SH-SY5Y (cell line): Measurements from ENCODE around the gene PASK.

Source experiments
- GATA2 ChIP-seq: IDR thresholded peaks from 2 replicates; pipeline ENCODE4 v1.6.1; 2011; ENCODE audit warnings: mild to moderate bottlenecking, low read depth, low read length
- GATA3 ChIP-seq: IDR thresholded peaks from 2 replicates; pipeline ENCODE4 v1.6.1; 2011; ENCODE audit warnings: low read depth, mild to moderate bottlenecking, low read length, moderate library complexity

DNA sequence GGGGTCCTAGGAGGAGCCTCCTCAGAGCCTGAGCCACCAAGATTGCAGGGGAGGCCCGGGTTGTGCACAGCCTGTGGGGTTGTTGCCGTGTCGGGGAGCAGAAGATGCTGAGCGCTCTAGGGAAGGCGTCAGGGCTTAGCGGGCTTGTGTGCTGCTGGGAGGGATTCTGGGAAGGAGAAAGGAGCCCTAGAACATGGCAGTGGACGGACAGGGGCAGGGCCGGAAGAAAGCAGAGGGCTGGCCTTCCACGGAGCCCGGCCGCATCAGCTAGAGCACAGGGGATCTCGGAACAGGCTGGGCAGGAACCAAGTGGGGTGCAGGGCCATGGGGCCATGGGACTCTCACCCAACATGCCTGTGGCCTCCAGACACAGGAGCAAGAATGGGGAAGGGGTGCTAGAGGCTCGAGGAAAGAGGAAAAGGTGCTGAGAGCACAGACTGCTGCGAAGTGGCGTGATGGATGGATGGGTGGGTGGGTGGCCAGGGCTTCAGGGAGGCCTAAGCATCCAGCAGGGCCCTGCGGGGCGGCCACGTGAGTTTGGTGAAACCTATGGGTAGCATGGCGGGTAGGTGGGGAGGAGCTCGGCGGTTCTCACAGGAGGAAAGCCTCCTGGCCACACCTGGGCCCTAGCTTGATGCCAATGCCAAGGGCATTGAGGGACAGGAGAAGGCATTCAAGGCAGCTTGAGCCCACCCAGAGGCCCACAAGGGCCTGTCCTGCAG is 82.9 kb downstream of the PASK start:
- TF ChIP-seq GATA3 (no peak), GATA2 (no peak)
